Astrocyte of the spinal cord (primary cell): Measurements from ENCODE around the gene S1PR5.

Experiments used
- DNase-seq: peaks from one replicate; pipeline ENCODE4 v3.0.0; 2011; ENCODE audit warnings: low read depth, low spot score
- H3K4me3 ChIP-seq: 2 replicates; pipeline ENCODE4 v1.5.1; 2011; ENCODE audit warnings: low read depth, mild to moderate bottlenecking, low read length, moderate library complexity
- CTCF ChIP-seq: IDR thresholded peaks from 2 replicates; pipeline ENCODE4 v1.5.1; 2012; ENCODE audit warnings: low read depth, mild to moderate bottlenecking, low read length, inconsistent platforms
- in situ Hi-C: cut with HindIII; loops from 2 replicates; pipeline ENCODE4 v1.10.0; 2017; ENCODE audit warnings: low sequenced_read_pairs

Gene S1PR5

GRCh38 chr19:10505583-10506229 is 11.5 kb downstream of the S1PR5 start:
- no peak overlapping the region for H3K4me3 ChIP-seq

GRCh38 chr19:10503002-10503789 is 14.1 kb downstream of the S1PR5 start, which contains the start of gene KEAP1:
KEAP1 (minus strand) TSS chr19:10503356; CDS start chr19:10500033, 3,323 bp downstream.
- in situ Hi-C loops, result no loop called here
- no peak for TF ChIP-seq CTCF
- DNase-seq, result peak; percentile 35
- H3K4me3 ChIP-seq, result peak within 1 kb of the TSS; percentile 80

More at GRCh38 chr19:10505583-10506229, 11.5 kb downstream of the S1PR5 start:
- peak; percentile 55 for DNase-seq
- peak; percentile 85 for TF ChIP-seq CTCF
- in situ Hi-C loops, result no loop called here

- peak overlapping the region; percentile 80 for H3K4me3 ChIP-seq
- TF ChIP-seq CTCF, result no peak
- in situ Hi-C loops, result no loop called here
- peak; percentile 89 for DNase-seq
Measured at GRCh38 chr19:10502524-10503001, 14.7 kb downstream of the S1PR5 start.

GRCh38 chr19:10501971-10502523 is 15.2 kb downstream of the S1PR5 start:
- TF ChIP-seq CTCF, result no peak
- peak overlapping the region; percentile 80 for H3K4me3 ChIP-seq
- in situ Hi-C loops, result no loop called here
- peak; percentile 35 for DNase-seq

- H3K4me3 ChIP-seq, result no peak overlapping the region
- no peak for TF ChIP-seq CTCF
- in situ Hi-C loops, result no loop called here
- no peak for DNase-seq
Measured at GRCh38 chr19:10500247-10500592, 17.0 kb downstream of the S1PR5 start.

GRCh38 chr19:10499550-10500246 is 17.5 kb downstream of the S1PR5 start:
- in situ Hi-C loops, result no loop called here
- no peak overlapping the region for H3K4me3 ChIP-seq
- TF ChIP-seq CTCF, result no peak
- no peak for DNase-seq
